HG02943 (cell line): Measurements from ENCODE around the gene SMAD6.
A peak's percentile ranks its signal among the peaks of the same experiment; 100 is the strongest.

Experiments used
- ATAC-seq: cut with Tn5 transposase; IDR thresholded peaks from one replicate; pipeline ENCODE4 v1.9.1; 2021; ENCODE audit warnings: mild to moderate bottlenecking, low read depth, moderate library complexity; ENCODE audit not compliant: unreplicated experiment

Gene SMAD6

DNA sequence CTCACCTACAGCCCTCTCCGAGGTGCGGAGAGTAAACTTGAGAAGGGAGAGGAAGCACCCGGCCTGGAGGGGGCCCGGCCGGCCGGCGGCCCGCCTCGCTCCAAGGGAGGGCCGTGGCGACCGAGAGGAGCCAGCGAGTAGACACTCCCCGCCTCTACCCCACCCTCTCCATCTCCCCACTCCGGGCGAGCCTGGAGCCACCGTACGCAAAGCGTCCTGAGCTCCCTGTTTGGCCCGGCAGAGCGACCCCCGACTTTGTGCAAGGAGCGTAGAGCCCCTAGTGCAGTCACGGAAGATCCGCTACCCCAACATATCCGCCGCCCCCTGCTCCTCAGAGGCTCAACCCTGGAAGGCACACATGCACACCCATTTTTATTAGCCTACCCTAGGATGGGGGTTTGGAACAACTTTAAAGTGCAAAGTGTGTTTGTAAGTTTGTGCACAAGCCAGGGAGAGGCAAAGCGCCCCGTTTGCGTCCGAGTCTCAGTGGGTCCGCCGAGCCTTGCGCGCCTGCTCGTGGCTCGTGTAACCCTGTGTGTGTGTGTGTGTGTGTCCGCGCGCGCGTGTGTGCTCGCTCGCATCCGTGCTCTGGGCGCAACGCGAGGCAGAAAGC, 508 bp upstream of the SMAD6 start:
- ATAC-seq: peak; percentile 14

- no peak for ATAC-seq
Measured at GRCh38 chr15:66702787-66703539, 927 bp downstream of the SMAD6 start.

DNA sequence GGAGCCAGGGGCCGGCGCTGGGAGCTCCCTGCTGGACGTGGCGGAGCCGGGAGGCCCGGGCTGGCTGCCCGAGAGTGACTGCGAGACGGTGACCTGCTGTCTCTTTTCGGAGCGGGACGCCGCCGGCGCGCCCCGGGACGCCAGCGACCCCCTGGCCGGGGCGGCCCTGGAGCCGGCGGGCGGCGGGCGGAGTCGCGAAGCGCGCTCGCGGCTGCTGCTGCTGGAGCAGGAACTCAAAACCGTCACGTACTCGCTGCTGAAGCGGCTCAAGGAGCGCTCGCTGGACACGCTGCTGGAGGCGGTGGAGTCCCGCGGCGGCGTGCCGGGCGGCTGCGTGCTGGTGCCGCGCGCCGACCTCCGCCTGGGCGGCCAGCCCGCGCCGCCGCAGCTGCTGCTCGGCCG, 1.5 kb downstream of the SMAD6 start:
- ATAC-seq: no peak

GRCh38 chr15:66704019-66704802, 2.2 kb downstream of the SMAD6 start:
- ATAC-seq: no peak

- no peak for ATAC-seq
Measured at GRCh38 chr15:66704803-66705153, 2.7 kb downstream of the SMAD6 start.

DNA sequence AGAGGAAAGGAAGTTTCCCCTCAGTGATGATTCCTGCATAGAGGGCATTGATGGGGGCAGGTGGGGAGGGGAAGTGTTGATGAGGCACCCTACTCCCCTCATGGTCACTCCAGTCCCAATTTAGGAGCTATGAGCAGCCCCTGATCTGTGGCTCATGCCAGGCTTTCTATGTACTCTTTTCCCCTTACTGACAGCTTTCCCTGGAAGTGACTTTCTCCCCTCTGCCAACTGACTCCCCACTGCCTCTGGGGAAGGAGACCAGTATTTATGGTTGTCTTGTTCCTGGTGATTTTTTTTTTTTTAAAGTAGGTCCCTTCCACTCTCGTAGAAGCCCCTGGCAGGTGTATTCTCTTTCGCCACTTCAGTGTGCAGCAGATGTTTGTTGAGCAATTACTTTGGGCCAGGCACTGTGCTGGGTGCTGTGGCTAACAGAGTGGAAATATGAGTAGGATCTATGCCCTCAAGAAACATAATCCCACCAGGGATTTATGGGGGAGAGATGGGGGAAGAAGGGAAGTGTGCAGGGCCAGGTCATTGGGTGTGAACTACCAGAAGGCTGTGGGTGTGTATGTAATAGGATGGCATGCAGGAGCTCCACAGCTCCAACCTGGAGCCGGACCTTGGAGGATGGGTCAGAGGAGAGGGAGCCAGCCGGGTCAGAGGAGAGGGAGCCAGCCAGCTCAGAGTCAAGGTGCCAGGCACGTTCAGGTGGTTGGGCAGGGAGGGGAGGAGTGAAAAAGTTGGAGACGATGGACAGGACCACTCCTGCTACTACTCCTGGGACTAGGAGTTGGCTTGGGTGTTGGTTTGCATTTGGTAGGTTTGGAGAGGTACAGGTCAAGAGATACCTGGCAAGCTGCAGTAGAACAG, 3.5 kb downstream of the SMAD6 start:
- no peak for ATAC-seq

GRCh38 chr15:66706225-66706732, 4.2 kb downstream of the SMAD6 start:
- ATAC-seq: no peak

- ATAC-seq: no peak
Measured at GRCh38 chr15:66706840-66707239, 4.8 kb downstream of the SMAD6 start.

DNA sequence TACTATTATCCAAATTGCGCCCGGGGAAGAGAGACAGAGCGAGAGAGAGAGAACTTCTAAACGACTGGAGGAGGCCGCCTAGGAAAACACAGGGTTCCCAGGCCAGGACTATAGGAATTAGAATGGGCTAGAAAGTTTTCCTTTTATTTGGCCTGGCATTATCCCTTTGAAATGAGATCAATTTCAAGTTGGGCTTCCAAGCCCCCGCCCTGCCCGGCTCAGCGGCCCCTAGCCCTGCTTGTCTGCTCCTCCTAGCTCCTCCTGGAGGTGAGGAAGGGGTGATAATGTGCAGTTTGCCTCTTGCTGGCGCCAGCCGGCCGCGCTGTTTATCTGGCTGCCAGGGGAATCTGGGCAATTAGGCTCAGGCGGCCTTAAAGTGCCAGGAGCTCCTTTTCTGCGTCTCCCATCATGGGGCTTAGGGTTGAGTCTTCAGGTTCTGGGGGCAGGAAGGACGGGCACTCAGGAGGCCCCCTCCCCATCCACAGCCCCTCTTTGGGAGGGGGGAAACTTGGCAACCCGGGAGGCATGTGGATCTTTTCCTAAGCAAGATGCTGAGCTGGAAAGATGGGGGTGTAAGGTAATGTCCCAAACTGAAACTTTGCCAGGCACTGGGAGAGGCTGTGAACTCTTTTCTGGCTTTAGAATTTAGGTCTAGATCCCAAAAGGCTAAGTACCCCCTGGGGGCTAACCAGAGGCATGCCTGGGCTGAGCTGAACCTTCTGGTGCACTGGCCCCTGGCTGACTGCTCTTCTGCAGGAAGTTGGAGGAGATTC, 5.5 kb downstream of the SMAD6 start:
- ATAC-seq: no peak

GRCh38 chr15:66708389-66708788, 6.4 kb downstream of the SMAD6 start:
- ATAC-seq: no peak

GRCh38 chr15:66709884-66710283, 7.8 kb downstream of the SMAD6 start:
- no peak for ATAC-seq

- ATAC-seq: no peak
Measured at GRCh38 chr15:66711260-66711659, 9.2 kb downstream of the SMAD6 start.

GRCh38 chr15:66711862-66712261, 9.8 kb downstream of the SMAD6 start:
- no peak for ATAC-seq

- peak; percentile 54 for ATAC-seq
Measured at GRCh38 chr15:66713843-66714508, 11.9 kb downstream of the SMAD6 start.

- ATAC-seq: peak; percentile 19
Measured at GRCh38 chr15:66714543-66714981, 12.5 kb downstream of the SMAD6 start.

GRCh38 chr15:66715181-66715624, 13.2 kb downstream of the SMAD6 start:
- no peak for ATAC-seq

- ATAC-seq: no peak
Measured at GRCh38 chr15:66715720-66716655, 14.0 kb downstream of the SMAD6 start.

GRCh38 chr15:66716656-66717020, 14.6 kb downstream of the SMAD6 start:
- ATAC-seq: no peak
